ENCODE measurements around the gene PSMA7. TPM values are rescaled to one million over a fixed set of nuclear protein-coding genes. Genes with fewer than 3 reads are reported as not detected.

The PSMA7 gene
- total RNA-seq, 1 experiment from 2014 or later, result 514 TPM

DNA sequence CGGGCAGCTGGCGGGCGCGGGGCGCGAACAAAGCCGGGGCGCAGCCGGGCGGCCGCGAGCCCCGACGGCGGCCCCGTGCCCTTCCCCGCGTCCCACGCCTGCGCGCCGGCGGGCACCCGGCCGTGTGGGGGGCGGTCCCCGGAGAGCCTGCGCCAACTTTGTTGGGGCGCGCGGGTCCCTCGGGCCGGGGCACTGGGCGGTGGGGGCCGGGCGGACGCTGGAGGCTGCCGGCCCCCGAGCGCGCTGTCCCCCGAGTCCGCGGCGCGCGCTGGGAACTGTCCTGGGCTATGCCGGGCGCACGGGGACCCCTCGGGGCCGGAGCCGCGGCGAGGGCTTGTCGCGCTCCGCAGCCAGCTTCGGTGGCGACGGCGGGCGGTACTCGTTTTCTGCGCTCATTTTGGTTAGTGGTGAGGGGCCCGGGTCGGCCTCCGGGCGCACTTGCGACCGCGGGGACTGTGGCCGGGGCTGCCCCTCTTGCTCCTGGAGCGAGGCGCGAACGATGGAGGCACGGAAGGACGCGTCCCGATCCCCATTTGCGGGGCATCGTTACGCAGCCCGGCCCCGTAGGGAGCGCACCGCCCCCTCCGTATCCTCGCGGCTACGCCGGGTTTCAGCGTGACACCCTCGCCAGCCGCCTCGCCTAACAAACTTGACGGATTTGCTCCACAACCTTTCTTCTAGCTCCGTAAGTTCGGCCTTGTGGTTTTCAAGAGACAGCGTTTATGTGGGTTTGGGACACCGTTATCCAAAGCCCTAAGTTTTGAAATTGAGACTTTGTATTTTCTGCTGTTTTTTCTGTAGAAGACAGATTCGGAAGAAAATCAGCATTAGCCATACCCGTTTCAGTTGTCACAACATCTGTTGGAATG is 997 bp upstream of the PSMA7 start:
- no peak for TF ChIP-seq CTCF (IDR thresholded peaks at IDR 0.05; ENCODE audit: unreplicated experiment)
- peaks cover 47% of the 10 kb centered on the region for H3K4me1 Mint-ChIP-seq (ENCODE audit: low read depth, unreplicated experiment)
- H3K27ac Mint-ChIP-seq (ENCODE audit: unreplicated experiment), result peak overlapping the region; percentile 78
- H3K36me3 Mint-ChIP-seq (ENCODE audit: insufficient read depth, unreplicated experiment), result peaks cover 73% of the 10 kb centered on the region
- BruUV-seq (replicated peaks), result no TSS peak
- no peaks in the 10 kb centered on the region for H3K27me3 Mint-ChIP-seq (ENCODE audit: unreplicated experiment)
- H3K9me3 Mint-ChIP-seq (ENCODE audit: low read depth, unreplicated experiment), result no peaks in the 10 kb centered on the region
- CTCF ChIA-PET, result no interaction called here
- peak overlapping the region; percentile 92 for H3K4me3 Mint-ChIP-seq (ENCODE audit: low read depth, unreplicated experiment)
- peak; percentile 75 for DNase-seq
- intact Hi-C loops (cut with micrococcal nuclease; ENCODE audit: unreplicated experiment), result no loop called here

GRCh38 chr20:62142252-62143080 is 728 bp downstream of the PSMA7 start:
- peak; percentile 32 for DNase-seq
- BruUV-seq (replicated peaks), result no TSS peak
- no peak for TF ChIP-seq CTCF (IDR thresholded peaks at IDR 0.05; ENCODE audit: unreplicated experiment)
- H3K9me3 Mint-ChIP-seq (ENCODE audit: low read depth, unreplicated experiment), result no peaks in the 10 kb centered on the region
- CTCF ChIA-PET, result interaction anchor here (0.7 to 1.5 kb wide), 2 partner anchors 23 to 132 kb away, joined by 3 to 6 read pairs; no protein-coding TSS in a partner anchor
- H3K27ac Mint-ChIP-seq (ENCODE audit: unreplicated experiment), result peak overlapping the region; percentile 94
- H3K36me3 Mint-ChIP-seq (ENCODE audit: insufficient read depth, unreplicated experiment), result peaks cover 85% of the 10 kb centered on the region
- peaks cover 43% of the 10 kb centered on the region for H3K4me1 Mint-ChIP-seq (ENCODE audit: low read depth, unreplicated experiment)
- H3K27me3 Mint-ChIP-seq (ENCODE audit: unreplicated experiment), result no peaks in the 10 kb centered on the region
- peak overlapping the region; percentile 92 for H3K4me3 Mint-ChIP-seq (ENCODE audit: low read depth, unreplicated experiment)
- intact Hi-C loops (cut with micrococcal nuclease; ENCODE audit: unreplicated experiment), result no loop called here

DNA sequence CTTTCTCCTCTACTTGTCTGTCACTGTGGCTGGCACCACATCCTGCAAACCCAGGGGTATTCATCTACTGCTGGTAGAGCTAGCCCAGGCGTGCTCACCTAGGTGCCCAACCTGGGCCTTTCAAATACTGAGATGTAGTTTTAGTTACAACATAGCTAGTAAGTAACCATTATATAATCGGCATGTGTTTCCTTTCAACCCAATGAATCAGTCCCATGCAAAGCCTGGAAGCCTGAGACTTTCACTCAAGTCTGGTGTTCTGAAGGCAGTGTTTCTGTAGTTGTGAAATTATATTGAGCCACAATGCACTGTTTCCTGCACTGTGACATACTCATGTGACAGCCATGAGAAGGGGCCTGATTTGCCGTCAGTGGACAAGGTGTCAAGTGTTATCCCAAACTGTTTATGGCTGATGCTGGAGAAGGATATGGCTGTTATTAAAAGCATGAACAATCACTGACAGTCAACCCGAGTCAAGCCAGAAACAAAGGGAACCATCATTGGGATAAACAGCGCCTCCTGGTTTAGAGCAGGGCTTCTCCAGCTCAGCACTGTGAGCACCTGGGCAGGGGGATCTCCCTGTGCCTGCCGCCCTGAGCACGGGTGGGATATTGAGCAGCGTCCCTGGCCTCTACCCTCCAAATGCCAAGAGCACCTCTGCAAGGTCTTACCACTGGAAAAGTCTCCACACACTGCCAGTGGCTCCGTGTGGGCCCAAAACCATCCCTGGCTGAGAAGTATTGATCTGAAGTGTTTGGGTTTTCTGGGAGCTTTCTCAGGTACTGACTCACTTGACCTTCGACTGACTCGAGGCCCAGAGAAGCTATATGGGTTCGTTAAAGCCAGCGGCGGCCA is 1.6 kb downstream of the PSMA7 start:
- BruUV-seq (replicated peaks), result TSS peak; percentile 30
- H3K27me3 Mint-ChIP-seq (ENCODE audit: unreplicated experiment), result no peaks in the 10 kb centered on the region
- peak; percentile 46 for DNase-seq

More for the DNA sequence above, 1.6 kb downstream of the PSMA7 start:
- peak; percentile 44 for TF ChIP-seq CTCF (IDR thresholded peaks at IDR 0.05; ENCODE audit: unreplicated experiment)
- intact Hi-C loops (cut with micrococcal nuclease; ENCODE audit: unreplicated experiment), result no loop called here
- CTCF ChIA-PET, result interaction anchor here (0.7 to 1.5 kb wide), 2 partner anchors 22 to 131 kb away, joined by 3 to 6 read pairs; no protein-coding TSS in a partner anchor
- H3K4me3 Mint-ChIP-seq (ENCODE audit: low read depth, unreplicated experiment), result peak overlapping the region; percentile 92
- H3K9me3 Mint-ChIP-seq (ENCODE audit: low read depth, unreplicated experiment), result no peaks in the 10 kb centered on the region
- peak overlapping the region; percentile 94 for H3K27ac Mint-ChIP-seq (ENCODE audit: unreplicated experiment)
- H3K4me1 Mint-ChIP-seq (ENCODE audit: low read depth, unreplicated experiment), result peaks cover 44% of the 10 kb centered on the region
- peaks cover 90% of the 10 kb centered on the region for H3K36me3 Mint-ChIP-seq (ENCODE audit: insufficient read depth, unreplicated experiment)

Measured in Calu3 (cell line).